Measurements from ENCODE around the gene SBF2.

SBF2 gene

DNA sequence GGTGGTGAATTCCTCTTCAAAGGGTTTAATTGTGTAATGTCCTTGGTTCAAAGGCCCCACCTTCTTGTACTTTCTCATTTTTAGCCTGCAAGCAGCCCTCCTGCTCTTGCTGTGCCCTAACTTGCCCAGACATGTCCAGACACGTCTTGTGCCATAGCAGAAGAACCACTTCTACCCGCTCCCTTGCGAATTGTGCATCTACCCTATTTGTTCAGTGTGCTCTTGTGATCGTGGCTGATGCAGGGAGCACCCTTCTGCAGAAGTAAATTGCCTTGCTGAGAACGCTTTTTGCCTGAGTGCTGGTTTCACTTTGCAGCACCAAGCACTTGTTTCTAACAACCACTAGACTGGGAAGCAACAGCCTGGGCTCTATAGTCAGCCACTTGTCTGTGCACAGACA, 249.4 kb downstream of the SBF2 start:
- H3K9ac ChIP-seq (ENCODE audit: low read length), result no peak overlapping the region
- no peak overlapping the region for H3K4me3 ChIP-seq (ENCODE audit: low read length)
- TF ChIP-seq, protein P1, sequence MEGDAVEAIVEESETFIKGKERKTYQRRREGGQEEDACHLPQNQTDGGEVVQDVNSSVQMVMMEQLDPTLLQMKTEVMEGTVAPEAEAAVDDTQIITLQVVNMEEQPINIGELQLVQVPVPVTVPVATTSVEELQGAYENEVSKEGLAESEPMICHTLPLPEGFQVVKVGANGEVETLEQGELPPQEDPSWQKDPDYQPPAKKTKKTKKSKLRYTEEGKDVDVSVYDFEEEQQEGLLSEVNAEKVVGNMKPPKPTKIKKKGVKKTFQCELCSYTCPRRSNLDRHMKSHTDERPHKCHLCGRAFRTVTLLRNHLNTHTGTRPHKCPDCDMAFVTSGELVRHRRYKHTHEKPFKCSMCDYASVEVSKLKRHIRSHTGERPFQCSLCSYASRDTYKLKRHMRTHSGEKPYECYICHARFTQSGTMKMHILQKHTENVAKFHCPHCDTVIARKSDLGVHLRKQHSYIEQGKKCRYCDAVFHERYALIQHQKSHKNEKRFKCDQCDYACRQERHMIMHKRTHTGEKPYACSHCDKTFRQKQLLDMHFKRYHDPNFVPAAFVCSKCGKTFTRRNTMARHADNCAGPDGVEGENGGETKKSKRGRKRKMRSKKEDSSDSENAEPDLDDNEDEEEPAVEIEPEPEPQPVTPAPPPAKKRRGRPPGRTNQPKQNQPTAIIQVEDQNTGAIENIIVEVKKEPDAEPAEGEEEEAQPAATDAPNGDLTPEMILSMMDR (IDR thresholded peaks at IDR 0.05; ENCODE audit: low read length), result no peak
- no peak for TF ChIP-seq EZH2 (optimal IDR thresholded peaks at IDR 0.05; ENCODE audit: low read depth, low read length)
- no peak for TF ChIP-seq EZH2phosphoT487 (IDR thresholded peaks at IDR 0.05; ENCODE audit: low read length)
- H3K4me1 ChIP-seq (ENCODE audit: low read length), result no peaks in the 10 kb centered on the region
- no peaks in the 10 kb centered on the region for H3K36me3 ChIP-seq (replicated peaks; ENCODE audit: insufficient read depth, low read length)
- H4K20me1 ChIP-seq (ENCODE audit: insufficient read depth, low read length), result no peaks in the 10 kb centered on the region
- no peaks in the 10 kb centered on the region for H3K27me3 ChIP-seq (replicated peaks; ENCODE audit: insufficient read depth, low read length)
- H3K27ac ChIP-seq (ENCODE audit: low read length), result no peak overlapping the region
- no peaks in the 10 kb centered on the region for H3K79me2 ChIP-seq (ENCODE audit: low read length)
- H3K4me2 ChIP-seq (ENCODE audit: low read depth, low read length), result no peak overlapping the region
- H3F3A ChIP-seq (ENCODE audit: insufficient read depth, low read length), result no peaks in the 10 kb centered on the region
- no peak for DNase-seq
- H2AFZ ChIP-seq (ENCODE audit: low read length), result no peak overlapping the region
- no peaks in the 10 kb centered on the region for H3K9me2 ChIP-seq (replicated peaks; ENCODE audit: insufficient read depth, low read length)
- no peaks in the 10 kb centered on the region for H3K9me3 ChIP-seq (replicated peaks; ENCODE audit: insufficient read depth, low read length)

DNA sequence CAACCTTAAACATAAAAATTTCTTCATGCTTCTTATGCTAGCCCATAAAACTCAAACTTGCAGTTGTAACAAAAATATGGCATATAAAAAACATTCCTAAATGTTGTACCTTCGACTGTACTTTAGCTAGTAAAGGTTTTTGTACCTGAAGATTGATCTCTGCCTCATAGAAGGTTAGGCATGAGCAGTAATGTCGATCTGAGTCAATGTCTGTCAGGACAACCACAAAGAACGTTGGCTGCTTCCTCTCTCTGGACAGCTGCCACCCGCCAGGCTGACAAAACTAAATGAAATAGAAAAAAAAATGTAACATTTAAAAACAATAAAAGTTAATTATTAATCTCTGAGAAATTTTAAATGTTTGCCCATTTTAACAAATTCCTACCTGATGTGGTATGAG, 251.3 kb downstream of the SBF2 start:
- H3K4me1 ChIP-seq (ENCODE audit: low read length), result no peaks in the 10 kb centered on the region

DNA sequence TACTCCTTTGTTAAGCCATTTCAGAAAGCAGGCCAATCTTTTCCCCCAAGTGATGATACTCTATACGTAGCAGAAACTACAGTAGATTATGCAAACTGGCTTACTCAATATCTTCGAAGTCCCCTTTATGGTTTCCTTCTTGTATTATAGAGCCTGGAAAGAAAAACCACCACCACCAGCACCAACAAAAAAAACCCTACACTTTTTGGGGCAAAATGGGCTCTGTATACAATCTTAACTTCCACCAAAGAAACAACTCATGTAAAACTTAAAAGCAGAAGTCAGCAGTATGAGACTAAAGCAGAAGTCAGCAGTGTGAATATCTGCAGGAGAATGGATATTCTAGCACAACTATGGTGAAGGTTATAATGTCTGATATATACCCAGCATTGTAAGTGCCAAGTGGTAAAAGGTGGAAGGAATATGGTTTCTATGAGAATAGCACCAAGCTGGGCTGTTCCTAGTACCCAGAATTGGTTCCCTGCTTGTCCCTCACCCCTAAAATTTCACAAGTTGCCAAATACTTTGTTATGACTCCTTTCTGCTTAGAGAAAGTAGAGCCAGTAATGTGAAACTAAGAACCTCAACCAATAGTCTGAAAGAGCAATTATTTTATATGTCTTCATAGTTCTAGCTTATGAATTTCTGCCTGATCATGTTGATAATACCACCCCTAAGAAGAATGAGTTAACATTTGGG, 252.1 kb downstream of the SBF2 start:
- Histone ChIP-seq H3K36me3 (replicated peaks; ENCODE audit: insufficient read depth, low read length) (no peaks in the 10 kb centered on the region), H3K9me2 (replicated peaks; ENCODE audit: insufficient read depth, low read length) (no peaks in the 10 kb centered on the region), H3K4me1 (ENCODE audit: low read length) (no peaks in the 10 kb centered on the region), H3K4me3 (ENCODE audit: low read length) (no peak overlapping the region), H3K79me2 (ENCODE audit: low read length) (no peaks in the 10 kb centered on the region), H3K4me2 (ENCODE audit: low read depth, low read length) (no peak overlapping the region), H3K27ac (ENCODE audit: low read length) (no peak overlapping the region), H3F3A (ENCODE audit: insufficient read depth, low read length) (no peaks in the 10 kb centered on the region), H2AFZ (ENCODE audit: low read length) (no peak overlapping the region), H4K20me1 (ENCODE audit: insufficient read depth, low read length) (no peaks in the 10 kb centered on the region), H3K9ac (ENCODE audit: low read length) (no peak overlapping the region), H3K9me3 (replicated peaks; ENCODE audit: insufficient read depth, low read length) (no peaks in the 10 kb centered on the region), H3K27me3 (replicated peaks; ENCODE audit: insufficient read depth, low read length) (no peaks in the 10 kb centered on the region)
- no peak for DNase-seq
- TF ChIP-seq, protein P1 (IDR thresholded peaks at IDR 0.05; ENCODE audit: low read length), result no peak
- no peak for TF ChIP-seq EZH2phosphoT487 (IDR thresholded peaks at IDR 0.05; ENCODE audit: low read length)
- TF ChIP-seq EZH2 (optimal IDR thresholded peaks at IDR 0.05; ENCODE audit: low read depth, low read length), result no peak

More for the DNA sequence above, 251.3 kb downstream of the SBF2 start:
- H3K27ac ChIP-seq (ENCODE audit: low read length), result no peak overlapping the region
- no peaks in the 10 kb centered on the region for H3K79me2 ChIP-seq (ENCODE audit: low read length)
- no peaks in the 10 kb centered on the region for H3K27me3 ChIP-seq (replicated peaks; ENCODE audit: insufficient read depth, low read length)
- DNase-seq, result no peak
- H3F3A ChIP-seq (ENCODE audit: insufficient read depth, low read length), result no peaks in the 10 kb centered on the region
- H2AFZ ChIP-seq (ENCODE audit: low read length), result no peak overlapping the region
- H3K36me3 ChIP-seq (replicated peaks; ENCODE audit: insufficient read depth, low read length), result no peaks in the 10 kb centered on the region
- no peak overlapping the region for H3K4me3 ChIP-seq (ENCODE audit: low read length)
- no peaks in the 10 kb centered on the region for H3K9me2 ChIP-seq (replicated peaks; ENCODE audit: insufficient read depth, low read length)
- no peak for TF ChIP-seq EZH2phosphoT487 (IDR thresholded peaks at IDR 0.05; ENCODE audit: low read length)
- TF ChIP-seq, protein P1 (IDR thresholded peaks at IDR 0.05; ENCODE audit: low read length), result no peak
- no peak overlapping the region for H3K4me2 ChIP-seq (ENCODE audit: low read depth, low read length)
- H3K9me3 ChIP-seq (replicated peaks; ENCODE audit: insufficient read depth, low read length), result no peaks in the 10 kb centered on the region
- no peaks in the 10 kb centered on the region for H4K20me1 ChIP-seq (ENCODE audit: insufficient read depth, low read length)
- no peak overlapping the region for H3K9ac ChIP-seq (ENCODE audit: low read length)
